HCT116 (cell line): ENCODE data around the gene TP53RK. TPM values are rescaled to one million over a fixed set of nuclear protein-coding genes. Genes with fewer than 3 reads are reported as not detected.

Experiments used
- ATAC-seq: fragments of 200-7000 bp; cut with Tn5 transposase; 2 replicates; pipeline ENCODE4 v1.9.1; 2020; ENCODE audit warnings: mild to moderate bottlenecking, moderate library complexity
- BruUV-seq: library from RNA; stranded (reverse); fragments of 400-500 nt; replicated peaks from 2 replicates; lab custom pipeline; 2021; lab: Mats Ljungman, UMichigan
- CTCF ChIA-PET: fragments of 300-600 bp; sonication (Branson Sonifier 250); formaldehyde crosslinking; loops from one replicate; lab custom pipeline; 2021; ENCODE audit warnings: antibody characterized with exemption; lab: Charles Lee
- POLR2A ChIA-PET: fragments of 300-600, 350-600 bp; sonication (Branson Sonifier 250); formaldehyde crosslinking; loops from one replicate; lab custom pipeline; 2021; ENCODE audit warnings: antibody characterized with exemption; lab: Charles Lee
- RAD21 ChIA-PET, 2 experiments: fragments of 300-600 bp; sonication (Branson Sonifier 250); formaldehyde crosslinking; loops; one replicate each; lab custom pipeline; 2023; ENCODE audit warnings: low total read pairs in 2 of 2; ENCODE audit not compliant: uncharacterized antibody in 2 of 2, unreplicated experiment in 2 of 2, low non-redundant PET in 1 of 2; lab: Charles Lee
- DNase-seq: peaks from one replicate; pipeline ENCODE4 v3.0.0-alpha.2; 2010; ENCODE audit warnings: low read depth, low spot score
- H2AFZ ChIP-seq: fragments of 200-600 bp; shearing (Covaris generic), sonication (generic); 2 replicates; pipeline ENCODE4 v1.6.1; 2017; ENCODE audit warnings: low read depth, mixed run types, mixed read lengths, antibody characterized with exemption, low read length; ENCODE audit not compliant: poor library complexity, severe bottlenecking
- H3K27ac ChIP-seq: 2 replicates; pipeline ENCODE4 v1.5.1; 2012; ENCODE audit warnings: low read depth, low read length
- H3K27me3 ChIP-seq: fragments of 200-600 bp; sonication (generic); 2 replicates; pipeline ENCODE4 v1.6.1; 2016; ENCODE audit warnings: mixed run types, low read length, mixed read lengths; ENCODE audit not compliant: insufficient read depth
- H3K36me3 ChIP-seq, 2 experiments: fragments of 200-500 bp in 1 of 2; fragments of 200-600 bp in 1 of 2; sonication (Bioruptor generic) in 1 of 2; sonication (generic) in 1 of 2; 2 replicates each; pipeline versions ENCODE4 v1.5.1 to v1.6.1; 2014 to 2016; ENCODE audit warnings: low read length in 2 of 2, inconsistent platforms in 1 of 2, mixed read lengths in 1 of 2, mixed run types in 1 of 2; ENCODE audit not compliant: insufficient read depth in 2 of 2, control insufficient read depth in 1 of 2
- H3K4me1 ChIP-seq, 2 experiments: fragments of 200-600 bp in 1 of 2; sonication (generic) in 1 of 2; 2 replicates each; pipeline versions ENCODE4 v1.5.1 to v1.6.1; 2012 to 2017; ENCODE audit warnings: low read length in 2 of 2, inconsistent platforms in 1 of 2, mild to moderate bottlenecking in 1 of 2, mixed read lengths in 1 of 2, mixed run types in 1 of 2, moderate library complexity in 1 of 2; ENCODE audit not compliant: insufficient read depth in 2 of 2, control insufficient read depth in 1 of 2
- H3K4me2 ChIP-seq: fragments of 200-600 bp; sonication (generic); 2 replicates; pipeline ENCODE4 v1.6.1; 2017; ENCODE audit warnings: mixed run types, low read length, mixed read lengths
- H3K4me3 ChIP-seq, 2 experiments: fragments of 200-600 bp in 1 of 2; sonication (generic) in 1 of 2; replicated peaks in 1 of 2; 2 replicates each; pipeline ENCODE4 v1.5.1; 2011 to 2016; ENCODE audit warnings: low read length in 2 of 2, control low read depth in 1 of 2, low read depth in 1 of 2, mild to moderate bottlenecking in 1 of 2, mixed read lengths in 1 of 2, mixed run types in 1 of 2
- H3K79me2 ChIP-seq: fragments of 200-600 bp; sonication (generic); 2 replicates; pipeline ENCODE4 v1.6.1; 2017; ENCODE audit warnings: mild to moderate bottlenecking, mixed run types, low read length, moderate library complexity, mixed read lengths; ENCODE audit not compliant: insufficient read depth
- H3K9ac ChIP-seq: fragments of 200-600 bp; sonication (generic); 2 replicates; pipeline ENCODE4 v1.6.1; 2016; ENCODE audit warnings: low read length, mixed read lengths
- H3K9me2 ChIP-seq: fragments of 200-600 bp; sonication (generic), shearing (Covaris generic); 2 replicates; pipeline ENCODE4 v1.6.1; 2017; ENCODE audit warnings: mixed run types, mild to moderate bottlenecking, moderate library complexity; ENCODE audit not compliant: insufficient read depth
- H3K9me3 ChIP-seq, 2 experiments: fragments of 200-500 bp in 1 of 2; fragments of 200-600 bp in 1 of 2; sonication (Bioruptor generic) in 1 of 2; sonication (generic) in 1 of 2; 2 replicates each; pipeline ENCODE4 v1.6.1; 2014 to 2017; ENCODE audit warnings: low read length in 2 of 2, mixed read lengths in 2 of 2, inconsistent platforms in 1 of 2, low read depth in 1 of 2, mild to moderate bottlenecking in 1 of 2, mixed run types in 1 of 2, moderate library complexity in 1 of 2; ENCODE audit not compliant: control insufficient read depth in 1 of 2, insufficient read depth in 1 of 2
- H4K20me1 ChIP-seq: fragments of 200-600 bp; sonication (generic), shearing (Covaris generic); 2 replicates; pipeline ENCODE4 v1.6.1; 2017; ENCODE audit warnings: mixed run types, mild to moderate bottlenecking, moderate library complexity; ENCODE audit not compliant: insufficient read depth
- CBX3 ChIP-seq: IDR thresholded peaks from 2 replicates; pipeline ENCODE4 v1.6.1; 2012; ENCODE audit warnings: low read depth
- CEBPB ChIP-seq: IDR thresholded peaks from 2 replicates; pipeline ENCODE4 v1.6.1; 2012; ENCODE audit warnings: low read depth
- EGR1 ChIP-seq: IDR thresholded peaks from 2 replicates; pipeline ENCODE4 v1.6.1; 2012; ENCODE audit warnings: low read depth
- ELF1 ChIP-seq: IDR thresholded peaks from 2 replicates; pipeline ENCODE4 v1.6.1; 2012; ENCODE audit warnings: low read depth, borderline replicate concordance
- FOSL1 ChIP-seq: IDR thresholded peaks from 2 replicates; pipeline ENCODE4 v1.6.1; 2012; ENCODE audit warnings: low read depth
- JUND ChIP-seq: IDR thresholded peaks from 2 replicates; pipeline ENCODE4 v1.6.1; 2012
- POLR2AphosphoS5 ChIP-seq: IDR thresholded peaks from 2 replicates; pipeline ENCODE4 v1.6.1; 2011; ENCODE audit warnings: mild to moderate bottlenecking, low read depth, low read length, moderate library complexity
- RAD21 ChIP-seq: IDR thresholded peaks from 2 replicates; pipeline ENCODE4 v1.6.1; 2012; ENCODE audit warnings: low read depth, mild to moderate bottlenecking
- SIN3A ChIP-seq: IDR thresholded peaks from 2 replicates; pipeline ENCODE4 v1.6.1; 2012; ENCODE audit warnings: low read depth
- SP1 ChIP-seq: IDR thresholded peaks from 2 replicates; pipeline ENCODE4 v1.6.1; 2012; ENCODE audit warnings: low read depth
- SRF ChIP-seq: IDR thresholded peaks from 2 replicates; pipeline ENCODE4 v1.6.1; 2012; ENCODE audit warnings: low read depth
- TCF7L2 ChIP-seq: IDR thresholded peaks from 2 replicates; pipeline ENCODE4 v1.7.0; 2011; ENCODE audit warnings: borderline replicate concordance, inconsistent platforms; ENCODE audit not compliant: insufficient read depth, insufficient read length; ENCODE audit errors: extremely low read depth
- YY1 ChIP-seq: IDR thresholded peaks from 2 replicates; pipeline ENCODE4 v1.6.1; 2011; ENCODE audit warnings: low read length, low read depth, moderate library complexity, mild to moderate bottlenecking; ENCODE audit not compliant: insufficient replicate concordance; ENCODE audit errors: extremely low read depth
- ZFX ChIP-seq: fragments of 450-650 bp; IDR thresholded peaks from 2 replicates; pipeline ENCODE4 v1.6.1; 2017
- ZNF274 ChIP-seq: fragments of 200-500 bp; sonication (Bioruptor generic); IDR thresholded peaks from 2 replicates; pipeline ENCODE4 v1.6.1; 2014; ENCODE audit warnings: mild to moderate bottlenecking, low read depth, low read length, inconsistent platforms
- intact Hi-C: fragments of 100-400 bp; cut with micrococcal nuclease; formaldehyde crosslinking; loops from 2 replicates; pipeline ENCODE4 v1.10.0; 2022
- total RNA-seq: library from RNA; stranded (reverse); gene quantifications from one replicate; pipeline ENCODE4 v1.2.1, GENCODE V29; 2021; ENCODE audit not compliant: unreplicated experiment
- TF ChIP-seq, protein P1 (sequence below): IDR thresholded peaks from 2 replicates; pipeline ENCODE4 v1.6.1; 2012
- TF ChIP-seq, protein P2 (sequence below): IDR thresholded peaks from 2 replicates; pipeline ENCODE4 v1.6.1; 2012; ENCODE audit warnings: low read depth
- TF ChIP-seq, protein P3 (sequence below): IDR thresholded peaks from 2 replicates; pipeline ENCODE4 v1.6.1; 2011; ENCODE audit warnings: mild to moderate bottlenecking, low read length, moderate library complexity; ENCODE audit not compliant: insufficient replicate concordance; ENCODE audit errors: extremely low read depth
- TF ChIP-seq, protein P4 (sequence below): IDR thresholded peaks from 2 replicates; pipeline ENCODE4 v1.6.1; 2012

TP53RK gene
- total RNA-seq, 1 experiment from 2014 or later: 9.2 TPM

DNA sequence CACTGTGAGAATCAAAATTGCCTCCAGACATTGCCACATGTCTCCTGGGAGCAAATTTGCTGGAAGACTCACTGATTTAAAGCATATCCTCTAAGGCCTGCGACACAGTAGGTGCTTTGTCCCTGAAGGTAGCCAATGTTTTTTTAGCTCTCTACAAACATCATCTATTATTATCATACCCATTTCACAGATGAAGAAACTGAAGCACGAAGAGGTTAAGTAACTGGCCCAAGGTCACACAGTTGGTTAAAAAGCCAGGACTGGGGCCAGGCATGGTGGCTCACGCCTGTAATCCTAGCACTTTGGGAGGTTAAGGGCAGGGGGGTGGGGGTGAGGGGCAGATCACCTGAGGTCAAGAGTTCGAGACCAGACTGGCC lies 50.4 kb downstream of the TP53RK start (continued):
- no peak for TF ChIP-seq ZNF274
- no peak for TF ChIP-seq JUND

DNA sequence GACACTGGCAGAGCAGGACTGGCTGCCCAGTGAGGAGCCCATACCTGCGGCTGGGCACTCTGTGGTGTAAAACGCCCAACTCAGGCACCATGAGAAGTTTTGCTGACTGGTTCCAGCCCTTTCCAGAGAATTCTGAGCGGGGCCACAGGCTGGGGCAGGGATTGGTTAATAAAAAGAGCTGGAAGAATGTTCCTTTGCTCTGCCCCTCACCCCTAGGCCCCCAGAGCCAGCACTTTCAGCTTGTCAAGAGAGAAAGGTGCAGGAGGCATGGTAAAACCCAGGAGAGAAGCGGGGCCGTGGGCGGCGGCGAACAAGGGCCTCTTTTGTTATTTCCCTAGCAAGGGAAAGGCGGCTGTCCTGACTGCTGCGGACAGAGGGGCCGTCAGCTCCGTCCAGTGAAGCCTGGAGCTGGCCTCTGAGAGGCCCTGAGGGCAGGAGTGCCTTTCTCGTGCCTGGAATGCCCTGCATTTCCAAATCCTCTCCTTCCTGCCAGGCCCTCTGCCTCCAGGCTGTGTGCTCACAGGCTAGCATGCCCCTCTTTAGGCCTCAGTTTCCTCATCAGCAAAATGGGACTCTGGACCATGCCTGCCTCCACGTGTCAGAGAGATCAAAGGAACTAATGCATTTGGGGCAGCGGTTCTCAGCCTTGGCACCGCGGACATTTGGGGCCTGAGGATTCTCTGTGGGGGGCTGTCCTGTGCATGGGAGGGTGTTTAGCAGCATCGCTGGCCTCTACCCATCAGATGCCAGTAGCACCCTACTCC lies 50.9 kb downstream of the TP53RK start:
- H3K9me3 ChIP-seq: no peaks in the 10 kb centered on the region
- H4K20me1 ChIP-seq: no peaks in the 10 kb centered on the region
- H3K4me2 ChIP-seq: no peak overlapping the region
- POLR2A ChIA-PET: no interaction called here
- H3K9me2 ChIP-seq: no peaks in the 10 kb centered on the region
- no peaks in the 10 kb centered on the region for H3K27me3 ChIP-seq
- no peak overlapping the region for H3K9ac ChIP-seq
- no peak overlapping the region for H2AFZ ChIP-seq
- CTCF ChIA-PET: no interaction called here
- H3K79me2 ChIP-seq: no peaks in the 10 kb centered on the region
- H3K4me1 ChIP-seq: no peaks in the 10 kb centered on the region; a peak in 1 of 4 replicates
- intact Hi-C loops: no loop called here
- no peak overlapping the region for H3K27ac ChIP-seq
- no TSS peak for BruUV-seq
- no peak for ATAC-seq
- TF ChIP-seq EGR1 (no peak), ELF1 (no peak), FOSL1 (no peak), SP1 (no peak), CEBPB (no peak), JUND (no peak), CBX3 (no peak), ZNF274 (no peak), RAD21 (no peak), TCF7L2 (no peak), SRF (no peak), YY1 (no peak), ZFX (no peak), SIN3A (no peak), POLR2AphosphoS5 (no peak)
- TF ChIP-seq, protein P1, sequence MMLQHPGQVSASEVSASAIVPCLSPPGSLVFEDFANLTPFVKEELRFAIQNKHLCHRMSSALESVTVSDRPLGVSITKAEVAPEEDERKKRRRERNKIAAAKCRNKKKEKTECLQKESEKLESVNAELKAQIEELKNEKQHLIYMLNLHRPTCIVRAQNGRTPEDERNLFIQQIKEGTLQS: no peak
- TF ChIP-seq, protein P2, sequence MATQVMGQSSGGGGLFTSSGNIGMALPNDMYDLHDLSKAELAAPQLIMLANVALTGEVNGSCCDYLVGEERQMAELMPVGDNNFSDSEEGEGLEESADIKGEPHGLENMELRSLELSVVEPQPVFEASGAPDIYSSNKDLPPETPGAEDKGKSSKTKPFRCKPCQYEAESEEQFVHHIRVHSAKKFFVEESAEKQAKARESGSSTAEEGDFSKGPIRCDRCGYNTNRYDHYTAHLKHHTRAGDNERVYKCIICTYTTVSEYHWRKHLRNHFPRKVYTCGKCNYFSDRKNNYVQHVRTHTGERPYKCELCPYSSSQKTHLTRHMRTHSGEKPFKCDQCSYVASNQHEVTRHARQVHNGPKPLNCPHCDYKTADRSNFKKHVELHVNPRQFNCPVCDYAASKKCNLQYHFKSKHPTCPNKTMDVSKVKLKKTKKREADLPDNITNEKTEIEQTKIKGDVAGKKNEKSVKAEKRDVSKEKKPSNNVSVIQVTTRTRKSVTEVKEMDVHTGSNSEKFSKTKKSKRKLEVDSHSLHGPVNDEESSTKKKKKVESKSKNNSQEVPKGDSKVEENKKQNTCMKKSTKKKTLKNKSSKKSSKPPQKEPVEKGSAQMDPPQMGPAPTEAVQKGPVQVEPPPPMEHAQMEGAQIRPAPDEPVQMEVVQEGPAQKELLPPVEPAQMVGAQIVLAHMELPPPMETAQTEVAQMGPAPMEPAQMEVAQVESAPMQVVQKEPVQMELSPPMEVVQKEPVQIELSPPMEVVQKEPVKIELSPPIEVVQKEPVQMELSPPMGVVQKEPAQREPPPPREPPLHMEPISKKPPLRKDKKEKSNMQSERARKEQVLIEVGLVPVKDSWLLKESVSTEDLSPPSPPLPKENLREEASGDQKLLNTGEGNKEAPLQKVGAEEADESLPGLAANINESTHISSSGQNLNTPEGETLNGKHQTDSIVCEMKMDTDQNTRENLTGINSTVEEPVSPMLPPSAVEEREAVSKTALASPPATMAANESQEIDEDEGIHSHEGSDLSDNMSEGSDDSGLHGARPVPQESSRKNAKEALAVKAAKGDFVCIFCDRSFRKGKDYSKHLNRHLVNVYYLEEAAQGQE: no peak
- TF ChIP-seq, protein P3, sequence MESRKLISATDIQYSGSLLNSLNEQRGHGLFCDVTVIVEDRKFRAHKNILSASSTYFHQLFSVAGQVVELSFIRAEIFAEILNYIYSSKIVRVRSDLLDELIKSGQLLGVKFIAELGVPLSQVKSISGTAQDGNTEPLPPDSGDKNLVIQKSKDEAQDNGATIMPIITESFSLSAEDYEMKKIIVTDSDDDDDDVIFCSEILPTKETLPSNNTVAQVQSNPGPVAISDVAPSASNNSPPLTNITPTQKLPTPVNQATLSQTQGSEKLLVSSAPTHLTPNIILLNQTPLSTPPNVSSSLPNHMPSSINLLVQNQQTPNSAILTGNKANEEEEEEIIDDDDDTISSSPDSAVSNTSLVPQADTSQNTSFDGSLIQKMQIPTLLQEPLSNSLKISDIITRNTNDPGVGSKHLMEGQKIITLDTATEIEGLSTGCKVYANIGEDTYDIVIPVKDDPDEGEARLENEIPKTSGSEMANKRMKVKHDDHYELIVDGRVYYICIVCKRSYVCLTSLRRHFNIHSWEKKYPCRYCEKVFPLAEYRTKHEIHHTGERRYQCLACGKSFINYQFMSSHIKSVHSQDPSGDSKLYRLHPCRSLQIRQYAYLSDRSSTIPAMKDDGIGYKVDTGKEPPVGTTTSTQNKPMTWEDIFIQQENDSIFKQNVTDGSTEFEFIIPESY: no peak
- TF ChIP-seq, protein P4, sequence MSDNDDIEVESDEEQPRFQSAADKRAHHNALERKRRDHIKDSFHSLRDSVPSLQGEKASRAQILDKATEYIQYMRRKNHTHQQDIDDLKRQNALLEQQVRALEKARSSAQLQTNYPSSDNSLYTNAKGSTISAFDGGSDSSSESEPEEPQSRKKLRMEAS: no peak
- TF ChIP-seq, all 23 proteins: peak for 0
- no peak overlapping the region for H3K4me3 ChIP-seq
- no peak for DNase-seq
- no peaks in the 10 kb centered on the region for H3K36me3 ChIP-seq
- RAD21 ChIA-PET: no interaction called here
